GM18870 (cell line): Measurements from ENCODE around the gene CEP63.
"Not testable (repeated sequence)": the region's sequence is repeated elsewhere in the genome, so short reads cannot be mapped to it uniquely, and the experiment has no call there.

Experiments
- ATAC-seq: cut with Tn5 transposase; IDR thresholded peaks from one replicate; pipeline ENCODE4 v1.9.1; 2021; ENCODE audit warnings: moderate library complexity; ENCODE audit not compliant: unreplicated experiment

Gene CEP63

GRCh38 chr3:134567605-134568004, 81.7 kb downstream of the CEP63 start:
- no peak for ATAC-seq

GRCh38 chr3:134568790-134569189, 82.9 kb downstream of the CEP63 start:
- ATAC-seq: no peak

- not testable (repeated sequence) for ATAC-seq
Measured at GRCh38 chr3:134569899-134570298, 84.0 kb downstream of the CEP63 start.

- no peak for ATAC-seq
Measured at GRCh38 chr3:134576426-134576825, 90.6 kb downstream of the CEP63 start.

- no peak for ATAC-seq
Measured at GRCh38 chr3:134576831-134577230, 91.0 kb downstream of the CEP63 start.

- ATAC-seq: no peak
Measured at GRCh38 chr3:134579141-134579665, 93.3 kb downstream of the CEP63 start.

- no peak for ATAC-seq
Measured at GRCh38 chr3:134590766-134591165, 104.9 kb downstream of the CEP63 start.

- ATAC-seq: no peak
Measured at GRCh38 chr3:134592806-134593205, 106.9 kb downstream of the CEP63 start.

- ATAC-seq: no peak
Measured at GRCh38 chr3:134594331-134594741, 108.5 kb downstream of the CEP63 start.

GRCh38 chr3:134594986-134595385, 109.1 kb downstream of the CEP63 start:
- not testable (repeated sequence) for ATAC-seq

- no peak for ATAC-seq
Measured at GRCh38 chr3:134597390-134597970, 111.6 kb downstream of the CEP63 start.

- ATAC-seq: no peak
Measured at GRCh38 chr3:134598763-134599545, 113.1 kb downstream of the CEP63 start.

GRCh38 chr3:134600206-134600605, 114.3 kb downstream of the CEP63 start:
- ATAC-seq: no peak

- ATAC-seq: no peak
Measured at GRCh38 chr3:134600685-134601463, 115.0 kb downstream of the CEP63 start.

- ATAC-seq: no peak
Measured at GRCh38 chr3:134601539-134602439, 115.9 kb downstream of the CEP63 start.

GRCh38 chr3:134602440-134602814, 116.6 kb downstream of the CEP63 start:
- no peak for ATAC-seq

GRCh38 chr3:134603480-134603879, 117.6 kb downstream of the CEP63 start:
- no peak for ATAC-seq

GRCh38 chr3:134603956-134604355, 118.1 kb downstream of the CEP63 start:
- no peak for ATAC-seq

GRCh38 chr3:134605556-134605955, 119.7 kb downstream of the CEP63 start:
- no peak for ATAC-seq
